Measurements from ENCODE around the gene PID1. TPM values are rescaled to one million over a fixed set of nuclear protein-coding genes. Genes with fewer than 3 reads are reported as not detected.

The PID1 gene
- total RNA-seq, 1 donor from 2014 or later: 83.2 TPM

DNA sequence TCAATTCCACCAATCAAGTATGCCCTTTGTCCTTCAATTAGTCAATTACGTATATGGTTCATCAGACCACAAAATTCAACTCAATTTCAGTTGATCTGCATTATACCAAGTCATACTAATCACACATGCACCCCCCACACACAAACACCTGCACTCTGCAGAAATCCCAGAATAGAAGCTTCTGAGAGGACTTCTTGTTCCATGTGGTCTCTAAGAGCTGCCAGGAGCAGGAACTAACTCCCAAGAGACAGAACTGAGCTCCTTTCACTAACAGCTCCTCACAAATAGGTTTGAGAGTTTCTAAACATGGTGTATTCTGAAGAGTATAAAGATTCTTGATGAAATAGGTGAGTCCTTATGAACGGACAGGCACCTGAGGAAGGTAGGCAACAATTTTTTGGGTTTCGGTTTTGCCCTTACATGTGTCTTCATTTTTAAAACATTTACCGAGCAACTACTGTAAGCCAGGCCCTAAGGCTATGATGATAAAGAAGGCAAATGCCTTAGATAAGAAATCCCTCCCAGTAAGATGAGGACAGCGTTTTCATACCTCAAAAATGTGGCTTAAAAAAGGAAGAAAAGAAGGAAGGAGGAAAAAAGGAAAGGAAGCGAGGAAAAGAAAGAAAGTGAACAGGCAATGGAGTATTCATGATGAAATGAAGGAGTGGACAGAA, 183.1 kb downstream of the PID1 start:
- peaks cover 7% of the 10 kb centered on the region for H3K4me1 ChIP-seq
- H3K36me3 ChIP-seq: no peaks in the 10 kb centered on the region
- no peak overlapping the region for H3K27ac ChIP-seq
- H3K27me3 ChIP-seq: no peaks in the 10 kb centered on the region
- TF ChIP-seq POLR2A (IDR thresholded peaks at IDR 0.05) (no peak), POLR2AphosphoS5 (IDR thresholded peaks at IDR 0.05; ENCODE audit: insufficient read depth in 1 of 2, low read depth in 1 of 2) (no peak)
- TF ChIP-seq, protein P1, sequence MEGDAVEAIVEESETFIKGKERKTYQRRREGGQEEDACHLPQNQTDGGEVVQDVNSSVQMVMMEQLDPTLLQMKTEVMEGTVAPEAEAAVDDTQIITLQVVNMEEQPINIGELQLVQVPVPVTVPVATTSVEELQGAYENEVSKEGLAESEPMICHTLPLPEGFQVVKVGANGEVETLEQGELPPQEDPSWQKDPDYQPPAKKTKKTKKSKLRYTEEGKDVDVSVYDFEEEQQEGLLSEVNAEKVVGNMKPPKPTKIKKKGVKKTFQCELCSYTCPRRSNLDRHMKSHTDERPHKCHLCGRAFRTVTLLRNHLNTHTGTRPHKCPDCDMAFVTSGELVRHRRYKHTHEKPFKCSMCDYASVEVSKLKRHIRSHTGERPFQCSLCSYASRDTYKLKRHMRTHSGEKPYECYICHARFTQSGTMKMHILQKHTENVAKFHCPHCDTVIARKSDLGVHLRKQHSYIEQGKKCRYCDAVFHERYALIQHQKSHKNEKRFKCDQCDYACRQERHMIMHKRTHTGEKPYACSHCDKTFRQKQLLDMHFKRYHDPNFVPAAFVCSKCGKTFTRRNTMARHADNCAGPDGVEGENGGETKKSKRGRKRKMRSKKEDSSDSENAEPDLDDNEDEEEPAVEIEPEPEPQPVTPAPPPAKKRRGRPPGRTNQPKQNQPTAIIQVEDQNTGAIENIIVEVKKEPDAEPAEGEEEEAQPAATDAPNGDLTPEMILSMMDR (IDR thresholded peaks at IDR 0.05): no peak
- intact Hi-C loops (cut with DNase I): loop anchor here (2.0 kb wide), 1 partner anchor 13 kb away; no protein-coding TSS in a partner anchor
- no peak for DNase-seq (ENCODE audit: extremely low spot score in 2 of 2)
- no peaks in the 10 kb centered on the region for H3K9me3 ChIP-seq
- H3K4me3 ChIP-seq: no peak overlapping the region

DNA sequence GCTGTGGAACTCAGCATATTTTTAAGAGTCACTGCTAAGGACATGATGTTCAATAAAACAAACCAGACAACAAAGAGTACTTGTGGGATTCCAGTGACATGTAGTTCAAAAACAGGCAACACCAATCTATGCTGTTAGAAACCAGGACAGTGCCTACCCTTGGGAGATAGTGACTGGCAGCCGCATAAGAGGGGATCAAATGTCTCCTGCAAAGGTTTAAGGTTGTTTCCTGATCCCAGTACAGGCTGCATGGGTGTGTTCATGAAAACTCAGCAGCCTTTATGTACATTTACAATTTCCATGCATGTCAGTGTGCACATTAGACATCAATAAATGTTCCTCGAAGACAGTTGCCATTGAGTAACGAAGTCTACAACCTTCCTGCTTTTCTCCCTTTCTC, 183.8 kb downstream of the PID1 start:
- no peak overlapping the region for H3K4me3 ChIP-seq
- no peak for TF ChIP-seq POLR2AphosphoS5 (IDR thresholded peaks at IDR 0.05; ENCODE audit: insufficient read depth in 1 of 2, low read depth in 1 of 2)
- TF ChIP-seq, protein P1 (IDR thresholded peaks at IDR 0.05): no peak
- intact Hi-C loops (cut with DNase I): loop anchor here (2.0 kb wide), 1 partner anchor 14 kb away; no protein-coding TSS in a partner anchor

DNA sequence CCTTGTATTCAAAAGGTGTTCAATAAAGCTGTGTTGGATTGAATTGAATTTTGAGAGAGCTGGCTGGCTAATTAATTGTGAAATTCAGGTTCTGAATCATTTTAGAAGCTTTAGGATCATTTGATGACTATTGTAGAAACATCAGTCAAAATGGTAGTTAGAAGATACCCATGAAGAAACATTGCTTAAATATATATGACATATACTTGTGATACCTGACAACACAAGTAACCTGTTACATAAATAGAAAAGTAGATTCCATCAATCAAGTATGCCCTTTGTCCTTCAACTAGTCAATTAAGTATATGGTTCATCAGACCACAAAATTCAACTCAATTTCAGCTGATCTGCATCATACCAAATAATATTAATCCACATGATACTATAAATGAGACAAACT, 185.6 kb downstream of the PID1 start:
- intact Hi-C loops (cut with DNase I): no loop called here
- TF ChIP-seq POLR2A (IDR thresholded peaks at IDR 0.05) (no peak), POLR2AphosphoS5 (IDR thresholded peaks at IDR 0.05; ENCODE audit: insufficient read depth in 1 of 2, low read depth in 1 of 2) (no peak)
- TF ChIP-seq, protein P1 (IDR thresholded peaks at IDR 0.05): no peak

More for the DNA sequence above, 183.8 kb downstream of the PID1 start:
- Histone ChIP-seq H3K27me3 (no peaks in the 10 kb centered on the region), H3K4me1 (peaks cover 7% of the 10 kb centered on the region), H3K9me3 (no peaks in the 10 kb centered on the region), H3K36me3 (no peaks in the 10 kb centered on the region), H3K27ac (no peak overlapping the region)
- no peak for DNase-seq (ENCODE audit: extremely low spot score in 2 of 2)

DNA sequence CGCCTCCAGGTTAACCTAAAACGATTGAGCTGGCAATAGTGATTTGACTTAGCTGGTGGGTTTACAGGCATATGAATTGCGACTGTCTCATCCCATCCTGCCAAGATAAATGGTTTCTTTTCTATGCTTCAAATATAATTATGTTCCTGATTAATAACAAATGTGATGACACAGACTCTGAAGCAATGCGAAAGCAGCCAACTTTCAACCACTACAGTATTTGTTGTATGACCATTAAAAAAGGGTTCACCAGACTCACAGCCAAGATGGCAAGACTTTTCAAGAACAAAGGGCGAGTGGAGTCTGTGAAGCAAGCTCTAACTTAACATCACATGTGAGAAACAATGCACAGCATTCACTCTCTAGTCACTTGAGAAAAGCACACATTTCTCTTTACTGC, 186.6 kb downstream of the PID1 start:
- no peaks in the 10 kb centered on the region for H3K36me3 ChIP-seq
- no peaks in the 10 kb centered on the region for H3K9me3 ChIP-seq
- intact Hi-C loops (cut with DNase I): no loop called here
- H3K27ac ChIP-seq: no peak overlapping the region
- no peak for DNase-seq (ENCODE audit: extremely low spot score in 2 of 2)
- TF ChIP-seq POLR2A (IDR thresholded peaks at IDR 0.05) (no peak), POLR2AphosphoS5 (IDR thresholded peaks at IDR 0.05; ENCODE audit: insufficient read depth in 1 of 2, low read depth in 1 of 2) (no peak)
- no peaks in the 10 kb centered on the region for H3K27me3 ChIP-seq
- no peak overlapping the region for H3K4me3 ChIP-seq
- H3K4me1 ChIP-seq: no peaks in the 10 kb centered on the region

More for the DNA sequence above, 185.6 kb downstream of the PID1 start:
- DNase-seq (ENCODE audit: extremely low spot score in 2 of 2): no peak
- Histone ChIP-seq H3K27me3 (no peaks in the 10 kb centered on the region), H3K4me1 (peaks cover 5% of the 10 kb centered on the region), H3K27ac (no peak overlapping the region), H3K36me3 (no peaks in the 10 kb centered on the region), H3K9me3 (no peaks in the 10 kb centered on the region), H3K4me3 (no peak overlapping the region)

DNA sequence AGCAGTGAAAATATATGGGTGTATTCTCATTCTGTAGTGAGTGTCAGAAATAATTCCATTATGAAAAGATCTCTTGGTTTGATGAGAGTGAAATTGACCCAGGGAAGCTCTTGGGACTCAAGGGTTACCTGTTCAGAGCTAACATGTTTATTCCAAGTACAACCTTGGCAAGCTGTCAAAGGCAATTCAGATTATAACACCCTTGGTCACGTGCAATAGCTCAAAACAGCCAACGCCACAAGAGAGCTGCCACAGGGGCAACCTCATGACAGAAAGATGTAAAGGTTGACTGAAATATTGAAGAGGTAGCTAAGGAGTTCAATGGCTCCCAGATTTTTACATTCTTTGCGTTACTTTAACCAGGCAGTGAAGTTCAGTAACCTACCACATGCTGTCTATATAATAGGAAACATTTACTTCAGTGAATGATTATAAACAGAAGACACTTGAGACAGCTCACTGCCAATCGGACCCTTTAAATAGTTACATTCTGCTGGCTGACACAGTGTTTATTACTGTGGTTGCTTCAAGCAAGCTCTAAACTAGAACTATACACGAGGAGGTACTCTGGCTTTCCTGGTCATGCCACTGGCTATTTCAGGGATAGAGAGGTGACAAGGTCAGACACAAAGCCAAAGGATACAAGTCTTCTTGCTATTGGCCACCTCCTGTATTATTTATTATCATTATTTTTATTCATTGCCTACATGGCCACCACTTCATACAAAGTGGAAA, 187.3 kb downstream of the PID1 start:
- DNase-seq (ENCODE audit: extremely low spot score in 2 of 2): no peak
- no peaks in the 10 kb centered on the region for H3K27me3 ChIP-seq
- no peak overlapping the region for H3K4me3 ChIP-seq
- no peak overlapping the region for H3K27ac ChIP-seq
- no peaks in the 10 kb centered on the region for H3K4me1 ChIP-seq
- H3K36me3 ChIP-seq: no peaks in the 10 kb centered on the region
- no peaks in the 10 kb centered on the region for H3K9me3 ChIP-seq
- TF ChIP-seq POLR2AphosphoS5 (IDR thresholded peaks at IDR 0.05; ENCODE audit: insufficient read depth in 1 of 2, low read depth in 1 of 2): no peak
- TF ChIP-seq, protein P1 (IDR thresholded peaks at IDR 0.05): no peak
- no peak for TF ChIP-seq POLR2A (IDR thresholded peaks at IDR 0.05)
- intact Hi-C loops (cut with DNase I): no loop called here
